H9 (cell line): ENCODE data around the gene SMARCAL1. TPM values are rescaled to one million over a fixed set of nuclear protein-coding genes. Genes with fewer than 3 reads are reported as not detected.

ENCODE experiments used
- DNase-seq: peaks from one replicate; pipeline ENCODE4 v3.0.0-alpha.2; 2017
- H2AFZ ChIP-seq: one replicate; pipeline ENCODE4 v1.6.1; 2013; ENCODE audit warnings: mild to moderate bottlenecking, low read length, control low read depth, moderate library complexity
- H2AK5ac ChIP-seq: 2 replicates; pipeline ENCODE4 v1.6.1; 2013; ENCODE audit warnings: low read length, control low read depth, mixed read lengths; ENCODE audit not compliant: insufficient read length
- H2BK120ac ChIP-seq: one replicate; pipeline ENCODE4 v1.6.1; 2013; ENCODE audit warnings: low read depth, mild to moderate bottlenecking, low read length, control low read depth, inconsistent platforms; ENCODE audit not compliant: poor library complexity, severe bottlenecking
- H2BK12ac ChIP-seq: 2 replicates; pipeline ENCODE4 v1.6.1; 2013; ENCODE audit warnings: low read length, control low read depth, mixed read lengths, low read depth; ENCODE audit not compliant: insufficient read length
- H2BK15ac ChIP-seq: 2 replicates; pipeline ENCODE4 v1.6.1; 2013; ENCODE audit warnings: low read depth, low read length, control low read depth
- H2BK20ac ChIP-seq: one replicate; pipeline ENCODE4 v1.6.1; 2013; ENCODE audit warnings: low read depth, mild to moderate bottlenecking, low read length, control low read depth, inconsistent platforms; ENCODE audit not compliant: poor library complexity, severe bottlenecking
- H2BK5ac ChIP-seq: 2 replicates; pipeline ENCODE4 v1.6.1; 2013; ENCODE audit warnings: low read length, control low read depth, mixed read lengths; ENCODE audit not compliant: insufficient read length
- H3K14ac ChIP-seq: 2 replicates; pipeline ENCODE4 v1.6.1; 2013; ENCODE audit warnings: low read length, control low read depth; ENCODE audit not compliant: insufficient read depth
- H3K18ac ChIP-seq: 2 replicates; pipeline ENCODE4 v1.6.1; 2013; ENCODE audit warnings: low read depth, mild to moderate bottlenecking, mixed read lengths, low read length, control low read depth; ENCODE audit not compliant: insufficient read length
- H3K23ac ChIP-seq: 2 replicates; pipeline ENCODE4 v1.6.1; 2013; ENCODE audit warnings: low read length, control low read depth, mixed read lengths, low read depth; ENCODE audit not compliant: insufficient read length
- H3K23me2 ChIP-seq: 2 replicates; pipeline ENCODE4 v1.6.1; 2013; ENCODE audit warnings: low read depth, mild to moderate bottlenecking, mixed read lengths, low read length, control low read depth; ENCODE audit not compliant: insufficient read length, poor library complexity, severe bottlenecking
- H3K27ac ChIP-seq: 2 replicates; pipeline ENCODE4 v1.5.1; 2013; ENCODE audit warnings: low read length, control low read depth, mixed read lengths, low read depth; ENCODE audit not compliant: insufficient read length
- H3K27me3 ChIP-seq: 2 replicates; pipeline ENCODE4 v1.6.1; 2013; ENCODE audit warnings: low read length, control low read depth, inconsistent platforms; ENCODE audit not compliant: insufficient read depth
- H3K4ac ChIP-seq: 2 replicates; pipeline ENCODE4 v1.6.1; 2013; ENCODE audit warnings: low read depth, mild to moderate bottlenecking, control low read depth, inconsistent platforms, low read length, moderate library complexity
- H3K4me1 ChIP-seq: 2 replicates; pipeline ENCODE4 v1.6.1; 2013; ENCODE audit warnings: low read length, control low read depth, inconsistent platforms; ENCODE audit not compliant: insufficient read depth
- H3K4me2 ChIP-seq: 2 replicates; pipeline ENCODE4 v1.6.1; 2013; ENCODE audit warnings: low read length, control low read depth, mixed read lengths; ENCODE audit not compliant: insufficient read length, insufficient read depth
- H3K56ac ChIP-seq: 2 replicates; pipeline ENCODE4 v1.6.1; 2013; ENCODE audit warnings: low read depth, mild to moderate bottlenecking, mixed read lengths, low read length, control low read depth; ENCODE audit not compliant: insufficient read length
- H3K79me1 ChIP-seq: 2 replicates; pipeline ENCODE4 v1.6.1; 2013; ENCODE audit warnings: low read depth, mild to moderate bottlenecking, moderate library complexity, low read length, control low read depth, inconsistent platforms; ENCODE audit not compliant: insufficient read depth, poor library complexity, severe bottlenecking
- H3K79me2 ChIP-seq: 2 replicates; pipeline ENCODE4 v1.6.1; 2013; ENCODE audit warnings: low read length, control low read depth, inconsistent platforms; ENCODE audit not compliant: insufficient read depth
- H3K9ac ChIP-seq: 2 replicates; pipeline ENCODE4 v1.6.1; 2013; ENCODE audit warnings: low read length, control low read depth, mixed read lengths; ENCODE audit not compliant: insufficient read length; ENCODE audit errors: extremely low read depth
- H3K9me3 ChIP-seq: one replicate; pipeline ENCODE4 v1.6.1; 2013; ENCODE audit warnings: low read depth, low read length, inconsistent platforms; ENCODE audit not compliant: control insufficient read depth
- H3T11ph ChIP-seq: one replicate; pipeline ENCODE4 v1.6.1; 2013; ENCODE audit warnings: mild to moderate bottlenecking, low read length, control low read depth, inconsistent platforms
- H4K20me1 ChIP-seq: one replicate; pipeline ENCODE4 v1.6.1; 2013; ENCODE audit not compliant: control insufficient read depth, insufficient read length, insufficient read depth
- H4K5ac ChIP-seq: 2 replicates; pipeline ENCODE4 v1.6.1; 2013; ENCODE audit warnings: low read depth, mild to moderate bottlenecking, mixed read lengths, low read length, control low read depth; ENCODE audit not compliant: insufficient read length
- H4K8ac ChIP-seq: replicated peaks from 2 replicates; pipeline ENCODE4 v1.6.1; 2013; ENCODE audit warnings: low read length, control low read depth, mixed read lengths, low read depth; ENCODE audit not compliant: insufficient read length
- H4K91ac ChIP-seq: 2 replicates; pipeline ENCODE4 v1.6.1; 2013; ENCODE audit warnings: low read depth, mild to moderate bottlenecking, moderate library complexity, mixed read lengths, low read length, control low read depth; ENCODE audit not compliant: insufficient read length
- H3K27ac Mint-ChIP-seq, 3 experiments: 2 replicates in 2 of 3; 3 replicates in 1 of 3; pipeline ENCODE4 v1.8.0; 2020 to 2021; ENCODE audit warnings: mixed read lengths in 3 of 3, mild to moderate bottlenecking in 1 of 3, moderate library complexity in 1 of 3
- H3K27me3 Mint-ChIP-seq: 2 replicates; pipeline ENCODE4 v1.8.0; 2021; ENCODE audit warnings: low read depth, mild to moderate bottlenecking, moderate library complexity, mixed read lengths
- H3K36me3 Mint-ChIP-seq, 3 experiments: 2 replicates in 2 of 3; 3 replicates in 1 of 3; pipeline ENCODE4 v1.8.0; 2020 to 2021; ENCODE audit warnings: low read depth in 3 of 3, mixed read lengths in 3 of 3; ENCODE audit not compliant: insufficient read depth in 1 of 3
- H3K4me1 Mint-ChIP-seq, 2 experiments: 2 replicates each; pipeline ENCODE4 v1.8.0; 2020; ENCODE audit warnings: mixed read lengths in 2 of 2
- H3K4me3 Mint-ChIP-seq, 2 experiments: 2 replicates in 1 of 2; 3 replicates in 1 of 2; pipeline ENCODE4 v1.8.0; 2020 to 2021; ENCODE audit warnings: mild to moderate bottlenecking in 2 of 2, mixed read lengths in 2 of 2, moderate library complexity in 1 of 2
- H3K9me3 Mint-ChIP-seq, 2 experiments: 2 replicates in 1 of 2; 3 replicates in 1 of 2; pipeline ENCODE4 v1.8.0; 2020; ENCODE audit warnings: mild to moderate bottlenecking in 2 of 2, mixed read lengths in 2 of 2, moderate library complexity in 1 of 2
- CTCF ChIP-seq: fragments of 200-600 bp; sonication (generic); conservative IDR thresholded peaks from 3 replicates; pipeline ENCODE4 v1.8.0; 2021; ENCODE audit warnings: antibody characterized with exemption, mild to moderate bottlenecking
- WGBS: extraction: QIAGEN DNeasy Blood & Tissue Kit; methylation state at CpG from one replicate; pipeline ENCODE4 v1.1.7; 2013; ENCODE audit warnings: missing lambda C conversion rate, low lambda C conversion rate, mixed read lengths; ENCODE audit not compliant: insufficient read length; ENCODE audit errors: extremely low coverage; 5-methylcytosine and 5-hydroxymethylcytosine counted together
- total RNA-seq: library from RNA; stranded (reverse); gene quantifications from 2 replicates; pipeline ENCODE4 v1.2.1, GENCODE V29; 2021

SMARCAL1 gene
- total RNA-seq, 1 experiment from 2014 or later = 16.5 TPM

GRCh38 chr2:216436383-216436782, 24.1 kb downstream of the SMARCAL1 start:
- Histone ChIP-seq H4K20me1 (no peaks in the 10 kb centered on the region), H2BK12ac (no peak overlapping the region), H2AFZ (no peak overlapping the region), H3K79me1 (no peaks in the 10 kb centered on the region), H2BK120ac (no peak overlapping the region), H3T11ph (no peak overlapping the region), H3K18ac (no peak overlapping the region), H3K9ac (no peak overlapping the region), H4K91ac (no peak overlapping the region), H3K23ac (no peak overlapping the region), H2BK20ac (no peak overlapping the region), H2AK5ac (no peak overlapping the region), H4K8ac (no peak overlapping the region), H2BK15ac (no peak overlapping the region), H3K4ac (no peak overlapping the region), H3K14ac (no peak overlapping the region), H4K5ac (no peak overlapping the region), H3K79me2 (no peaks in the 10 kb centered on the region), H3K9me3 (no peaks in the 10 kb centered on the region), H3K56ac (no peak overlapping the region), H3K23me2 (no peaks in the 10 kb centered on the region), H3K27ac (no peak overlapping the region), H3K4me2 (no peak overlapping the region), H3K27me3 (no peaks in the 10 kb centered on the region), H2BK5ac (no peak overlapping the region), H3K4me1 (no peaks in the 10 kb centered on the region)
- Mint-ChIP-seq H3K4me1 (no peaks in the 10 kb centered on the region), H3K27me3 (no peaks in the 10 kb centered on the region), H3K27ac (no peak overlapping the region), H3K4me3 (no peak overlapping the region), H3K9me3 (no peaks in the 10 kb centered on the region), H3K36me3 (peaks cover 9 to 54% (median 52%) of the 10 kb centered on the region in 3 experiments; a peak in 6 of 7 replicates)
- no CpG with 5 or more reads among the region's 2 CpGs for WGBS
- no peak for TF ChIP-seq CTCF
- DNase-seq = no peak
